Pancreas (tissue), 10 donors: ENCODE results near the gene HAGHL. TPM values are rescaled to one million over a fixed set of nuclear protein-coding genes. Genes with fewer than 3 reads are reported as not detected.
A peak's percentile ranks its signal among the peaks of the same experiment; 100 is the strongest.
"Not testable (repeated sequence)": the region's sequence is repeated elsewhere in the genome, so short reads cannot be mapped to it uniquely, and the experiment has no call there.

Experiments
- ATAC-seq, 4 donors: fragments of 200-7000 bp; cut with Tn5 transposase; one replicate each; pipeline versions ENCODE4 v1.8.0 to v1.9.1; 2020; ENCODE audit warnings: mild to moderate bottlenecking in 4 of 4, moderate library complexity in 4 of 4
- DNase-seq, 6 donors: peaks; one replicate each; pipeline ENCODE4 v3.0.0-alpha.2; 2020
- FAIRE-seq: peaks from 2 replicates; lab custom pipeline; 2012; peaks lifted over from hg19 to GRCh38; lab: Jason Lieb, UNC
- H3K27ac ChIP-seq, 4 donors: fragments of 200-600 bp; sonication (generic); 1 replicate in 3 of 4; 2 replicates in 1 of 4; pipeline versions ENCODE4 v1.5.0 to v1.8.0; 2020
- H3K27me3 ChIP-seq, 4 donors: fragments of 200-600 bp; one replicate each; pipeline ENCODE4 v1.8.0; 2021
- H3K36me3 ChIP-seq, 3 donors: fragments of 200-600 bp; sonication (generic) in 1 of 3; one replicate each; pipeline versions ENCODE4 v1.5.0 to v1.8.0; 2020 to 2021
- H3K4me1 ChIP-seq, 3 donors: fragments of 200-600 bp; one replicate each; pipeline ENCODE4 v1.8.0; 2021
- H3K4me3 ChIP-seq, 4 donors: fragments of 200-600 bp; sonication (generic) in 2 of 4; one replicate each; pipeline versions ENCODE4 v1.5.0 to v1.8.0; 2020 to 2021
- H3K9me3 ChIP-seq, 4 donors: fragments of 200-600 bp; one replicate each; pipeline ENCODE4 v1.8.0; 2021
- CTCF ChIP-seq, 4 donors: fragments of 200-600 bp; sonication (generic) in 3 of 4; IDR thresholded peaks; one replicate each; pipeline versions ENCODE4 v1.5.0 to v1.8.0; 2021; ENCODE audit warnings: antibody characterized with exemption in 4 of 4
- WGBS, 2 donors: extraction: QIAGEN DNeasy Blood & Tissue Kit; methylation state at CpG; one replicate each; pipeline ENCODE4 v1.1.7; 2013; 5-methylcytosine and 5-hydroxymethylcytosine counted together
- intact Hi-C, 3 donors: fragments of 100-400 bp; cut with DNase I; formaldehyde crosslinking; loops; one replicate each; pipeline versions ENCODE4 v1.11.1 to v1.14.2; 2022
- polyA plus RNA-seq, 2 donors: library from polyadenylated mRNA; stranded (reverse); fragments of 200-250 nt; gene quantifications; one replicate each; pipeline ENCODE4 v1.2.3, GENCODE V29; 2013
- total RNA-seq, 6 donors: library from RNA; stranded (reverse); fragmentation: NEBNext Ultra II Directional in 4 of 6; extraction: Animal tissue kit (Norgen Biotek cat#: 25700) in 4 of 6; gene quantifications; one replicate each; pipeline versions ENCODE4 v1.2.1 to v1.2.4, GENCODE V29; 2021 to 2023
- donor health status: healthy with polysubstance abuse.
- donor health status: DM: no; HTN: no; CAD: no; lungs with moderate emphysema.
- donor health status: DM: no; HTN: no; CAD: no.
- donor health status: control.
- donor health status: control.
- donor health status: Bipolar disorder and iron deficiency.
- donor health status: DM: yes; HTN: yes; CAD: no.
- donor health status: DM: no; HTN: no; CAD: no.
- donor health status: DM: no; HTN: no; CAD: no.
- donor health status: DM: yes; HTN: yes; CAD: no.

Gene HAGHL
- total and polyA plus RNA-seq, 8 donors, result 0.47 to 17.5 (median 1.6) TPM

- Histone ChIP-seq H3K4me1 (peaks cover 0 to 4% (median 0%) of the 10 kb centered on the region in 3 donors), H3K27me3 (peaks cover 0 to 16% (median 0%) of the 10 kb centered on the region in 4 donors), H3K36me3 (no peaks in the 10 kb centered on the region), H3K4me3 (no peak overlapping the region), H3K9me3 (no peaks in the 10 kb centered on the region), H3K27ac (no peak overlapping the region)
- TF ChIP-seq CTCF (IDR thresholded peaks at IDR 0.05), result no peak
- 44 to 55% methylated on average over 21 of the region's 21 CpGs for WGBS, 2 donors
- DNase-seq, result no peak
- no peak for ATAC-seq
- FAIRE-seq, result no peak
- intact Hi-C loops, result loop anchor here in 2 of 3 donors (5.0 to 10.0 kb wide), 2 partner anchors 344 to 347 kb away; no protein-coding TSS in a partner anchor
These were observed 16.3 kb upstream of the HAGHL start for GRCh38 chr16:710500-711075.

- no peak for ATAC-seq
- no peak overlapping the region for H3K27ac ChIP-seq
- H3K27me3 ChIP-seq, result peaks cover 0 to 16% (median 0%) of the 10 kb centered on the region in 4 donors
- intact Hi-C loops, result loop anchor here in 2 of 3 donors (5.0 to 10.0 kb wide), 2 partner anchors 344 to 346 kb away; no protein-coding TSS in a partner anchor
- no peak for DNase-seq
- no peaks in the 10 kb centered on the region for H3K9me3 ChIP-seq
- no peaks in the 10 kb centered on the region for H3K36me3 ChIP-seq
- TF ChIP-seq CTCF (IDR thresholded peaks at IDR 0.05), result no peak
- H3K4me1 ChIP-seq, result peaks cover 0 to 7% (median 4%) of the 10 kb centered on the region in 3 donors
- H3K4me3 ChIP-seq, result no peak overlapping the region
- FAIRE-seq, result no peak
- 47 to 54% methylated on average over 12 of the region's 12 CpGs for WGBS, 2 donors
These were observed 15.8 kb upstream of the HAGHL start for GRCh38 chr16:711084-711483.

GRCh38 chr16:711548-712320 lies 15.2 kb upstream of the HAGHL start:
- Histone ChIP-seq H3K27me3 (peaks cover 0 to 16% (median 0%) of the 10 kb centered on the region in 4 donors), H3K9me3 (no peaks in the 10 kb centered on the region), H3K4me3 (no peak overlapping the region), H3K4me1 (peaks cover 0 to 13% (median 10%) of the 10 kb centered on the region in 3 donors), H3K27ac (no peak overlapping the region), H3K36me3 (no peaks in the 10 kb centered on the region)
- no peak for FAIRE-seq
- intact Hi-C loops, result loop anchor here in 2 of 3 donors (5.0 to 10.0 kb wide), 2 partner anchors 343 to 346 kb away; no protein-coding TSS in a partner anchor
- DNase-seq, result peak in 5 of 6 donors; percentile 66 to 96 (median 80)
- 8 to 10% methylated on average over 25 of the region's 25 CpGs for WGBS, 2 donors
- peak; percentile 92 to 97 (median 95) for TF ChIP-seq CTCF (IDR thresholded peaks at IDR 0.05)
- peak; percentile 49 to 74 (median 64) for ATAC-seq

- intact Hi-C loops, result loop anchor here in 2 of 3 donors (5.0 to 10.0 kb wide), 2 partner anchors 342 to 345 kb away; no protein-coding TSS in a partner anchor
- not testable (repeated sequence) for H3K27ac ChIP-seq, FAIRE-seq, H3K4me3 ChIP-seq, H3K9me3 ChIP-seq, ATAC-seq, H3K36me3 ChIP-seq
- WGBS, 2 donors, result 45 to 46% methylated on average over 13 of the region's 13 CpGs
- DNase-seq, result peak in 1 of 6 donors; percentile 40
- Histone ChIP-seq H3K27me3 (peaks cover 0 to 16% (median 0%) of the 10 kb centered on the region in 4 donors), H3K4me1 (peaks cover 0 to 13% (median 10%) of the 10 kb centered on the region in 3 donors)
- TF ChIP-seq CTCF (IDR thresholded peaks at IDR 0.05), result peak in 1 of 4 donors; percentile 8
These were observed 14.1 kb upstream of the HAGHL start for GRCh38 chr16:712740-713250.
